HTERT RPE-1 (cell line): ENCODE data around the gene THSD8.
"Not testable (repeated sequence)": the region's sequence is repeated elsewhere in the genome, so short reads cannot be mapped to it uniquely, and the experiment has no call there.

ENCODE experiments used
- in situ Hi-C: fragments of 300-500 bp; cut with MboI; formaldehyde crosslinking; loops from 4 replicates; pipeline ENCODE4 v1.14.3; 2020; ENCODE audit warnings: low sequenced_read_pairs

THSD8 gene

GRCh38 chr19:12792051-12792852, 9.6 kb upstream of the THSD8 start:
- in situ Hi-C loops, result no loop called here

- in situ Hi-C loops, result no loop called here
Observed at GRCh38 chr19:12792853-12793289, 9.0 kb upstream of the THSD8 start.

GRCh38 chr19:12793290-12794195, 8.3 kb upstream of the THSD8 start:
- in situ Hi-C loops, result no loop called here

- in situ Hi-C loops, result no loop called here
Observed at GRCh38 chr19:12794196-12794941, 7.5 kb upstream of the THSD8 start.

GRCh38 chr19:12794971-12795381, 6.9 kb upstream of the THSD8 start:
- in situ Hi-C loops, result no loop called here

- in situ Hi-C loops, result no loop called here
Observed at GRCh38 chr19:12796146-12797071, 5.5 kb upstream of the THSD8 start.

- in situ Hi-C loops, result no loop called here
Observed at GRCh38 chr19:12797141-12797587, 4.7 kb upstream of the THSD8 start.

GRCh38 chr19:12797607-12798006, 4.3 kb upstream of the THSD8 start:
- in situ Hi-C loops, result not testable (repeated sequence)

GRCh38 chr19:12799742-12800465, 2.0 kb upstream of the THSD8 start:
- in situ Hi-C loops, result no loop called here

GRCh38 chr19:12800466-12800770, 1.5 kb upstream of the THSD8 start:
- in situ Hi-C loops, result no loop called here

- in situ Hi-C loops, result no loop called here
Observed at GRCh38 chr19:12800923-12801465, 875 bp upstream of the THSD8 start.

- in situ Hi-C loops, result no loop called here
Observed at GRCh38 chr19:12802267-12803106, 618 bp downstream of the THSD8 start.

- in situ Hi-C loops, result no loop called here
Observed at GRCh38 chr19:12804051-12804450, 2.2 kb downstream of the THSD8 start.

- in situ Hi-C loops, result no loop called here
Observed at GRCh38 chr19:12806242-12807081, 4.6 kb downstream of the THSD8 start, which contains the start of gene RNASEH2A. Gene RNASEH2A, plus strand, starts transcription at chr19:12806584. Its CDS starts 90 bp downstream, at chr19:12806674.

- in situ Hi-C loops, result no loop called here
Observed at GRCh38 chr19:12815088-12815487, 13.2 kb downstream of the THSD8 start.

GRCh38 chr19:12817188-12817587, 15.3 kb downstream of the THSD8 start:
- in situ Hi-C loops, result not testable (repeated sequence)

GRCh38 chr19:12817810-12818209, 15.9 kb downstream of the THSD8 start:
- in situ Hi-C loops, result not testable (repeated sequence)
